ENCODE results near the gene SLC16A12.
"Not testable (repeated sequence)": the region's sequence is repeated elsewhere in the genome, so short reads cannot be mapped to it uniquely, and the experiment has no call there.

The SLC16A12 gene

GRCh38 chr10:89547853-89548513, 12.6 kb upstream of the SLC16A12 start:
- no peak for DNase-seq

GRCh38 chr10:89546651-89547050, 11.3 kb upstream of the SLC16A12 start:
- DNase-seq: not testable (repeated sequence)

- DNase-seq: no peak
Measured at GRCh38 chr10:89543841-89544240, 8.4 kb upstream of the SLC16A12 start.

- DNase-seq: no peak
Measured at GRCh38 chr10:89540420-89540949, 5.1 kb upstream of the SLC16A12 start.

GRCh38 chr10:89537364-89537763, 2.0 kb upstream of the SLC16A12 start:
- no peak for DNase-seq

- no peak for DNase-seq
Measured at GRCh38 chr10:89536013-89536354, 590 bp upstream of the SLC16A12 start.

GRCh38 chr10:89534826-89535166, 598 bp downstream of the SLC16A12 start:
- DNase-seq: no peak

- DNase-seq: no peak
Measured at GRCh38 chr10:89532476-89532875, 2.9 kb downstream of the SLC16A12 start.

- DNase-seq: no peak
Measured at GRCh38 chr10:89531359-89531758, 4.0 kb downstream of the SLC16A12 start.

- DNase-seq: not testable (repeated sequence)
Measured at GRCh38 chr10:89529711-89530110, 5.7 kb downstream of the SLC16A12 start.

- DNase-seq: no peak
Measured at GRCh38 chr10:89526358-89526757, 9.0 kb downstream of the SLC16A12 start.

GRCh38 chr10:89525556-89525955, 9.8 kb downstream of the SLC16A12 start:
- DNase-seq: no peak

- no peak for DNase-seq
Measured at GRCh38 chr10:89524279-89524678, 11.1 kb downstream of the SLC16A12 start.

GRCh38 chr10:89523274-89523673, 12.1 kb downstream of the SLC16A12 start:
- DNase-seq: no peak

GRCh38 chr10:89522463-89522862, 12.9 kb downstream of the SLC16A12 start:
- DNase-seq: no peak

- DNase-seq: no peak
Measured at GRCh38 chr10:89521368-89521767, 14.0 kb downstream of the SLC16A12 start.

GRCh38 chr10:89520706-89521105, 14.7 kb downstream of the SLC16A12 start:
- no peak for DNase-seq

GRCh38 chr10:89518876-89519842, 16.2 kb downstream of the SLC16A12 start:
- no peak for DNase-seq

GRCh38 chr10:89518108-89518507, 17.3 kb downstream of the SLC16A12 start:
- DNase-seq: no peak

- DNase-seq: no peak
Measured at GRCh38 chr10:89516149-89516832, 19.1 kb downstream of the SLC16A12 start.

- DNase-seq: no peak
Measured at GRCh38 chr10:89515031-89515841, 20.2 kb downstream of the SLC16A12 start.

- DNase-seq: no peak
Measured at GRCh38 chr10:89513206-89513605, 22.2 kb downstream of the SLC16A12 start.

Data from NCI-H510A treated with DMSO at 0.1 percent for 48 hours (cell line).